Stimulated activated naive CD8-positive, alpha-beta T cell treated with anti-CD3 and anti-CD28 coated beads, Interleukin-15, amount 100 ng/mL, for 72 hours (primary cell): ENCODE data around the gene RBM6.
"Not testable (repeated sequence)": the region's sequence is repeated elsewhere in the genome, so short reads cannot be mapped to it uniquely, and the experiment has no call there.

ENCODE experiments used
- ATAC-seq: fragments of 150-1000 bp; cut with Tn5 transposase; 2 replicates; pipeline ENCODE4 v1.10.0; 2021; ENCODE audit warnings: mild to moderate bottlenecking, moderate library complexity
- DNase-seq, 2 donors: peaks; one replicate each; pipeline ENCODE4 v3.0.0; 2021 to 2022
- H3K27ac Mint-ChIP-seq, 2 donors: one replicate each; pipeline ENCODE4 v1.8.0; 2022; ENCODE audit warnings: mild to moderate bottlenecking in 2 of 2, mixed read lengths in 2 of 2, moderate library complexity in 2 of 2
- H3K27me3 Mint-ChIP-seq: one replicate; pipeline ENCODE4 v1.8.0; 2022; ENCODE audit warnings: mixed read lengths
- H3K4me1 Mint-ChIP-seq: one replicate; pipeline ENCODE4 v1.8.0; 2022; ENCODE audit warnings: mild to moderate bottlenecking, mixed read lengths
- H3K4me3 Mint-ChIP-seq, 2 donors: one replicate each; pipeline ENCODE4 v1.8.0; 2022; ENCODE audit warnings: mild to moderate bottlenecking in 2 of 2, mixed read lengths in 2 of 2, moderate library complexity in 1 of 2
- H3K9me3 Mint-ChIP-seq, 2 donors: one replicate each; pipeline ENCODE4 v1.8.0; 2022; ENCODE audit warnings: mixed read lengths in 2 of 2

Gene RBM6

GRCh38 chr3:49939858-49940666 is at the start of gene RBM6:
Gene RBM6, plus strand, starts transcription at chr3:49940150. Its CDS starts 22,492 bp downstream, at chr3:49962642.
- DNase-seq (peak; percentile 92 to 96), ATAC-seq (peak; percentile 99)
- peaks cover 5 to 7% of the 10 kb centered on the region in 2 donors for H3K9me3 Mint-ChIP-seq
- H3K27me3 Mint-ChIP-seq = no peaks in the 10 kb centered on the region
- peak within 1 kb of the TSS; percentile 99 for H3K4me3 Mint-ChIP-seq
- peak within 1 kb of the TSS; percentile 98 to 99 for H3K27ac Mint-ChIP-seq
- H3K4me1 Mint-ChIP-seq = peaks cover 29% of the 10 kb centered on the region

GRCh38 chr3:49895791-49896190 is 44.2 kb upstream of the RBM6 start:
- ATAC-seq = no peak
- Mint-ChIP-seq H3K27me3 (no peaks in the 10 kb centered on the region), H3K4me1 (no peaks in the 10 kb centered on the region), H3K9me3 (no peaks in the 10 kb centered on the region), H3K27ac (no peak overlapping the region), H3K4me3 (no peak overlapping the region)
- DNase-seq = no peak

- no peak overlapping the region for H3K4me3 Mint-ChIP-seq
- H3K4me1 Mint-ChIP-seq = no peaks in the 10 kb centered on the region
- H3K27ac Mint-ChIP-seq = no peak overlapping the region
- H3K9me3 Mint-ChIP-seq = no peaks in the 10 kb centered on the region
- no peaks in the 10 kb centered on the region for H3K27me3 Mint-ChIP-seq
- DNase-seq = no peak
- ATAC-seq = no peak
Observed at GRCh38 chr3:49896345-49896744, 43.6 kb upstream of the RBM6 start.

- Mint-ChIP-seq H3K4me3 (no peak overlapping the region), H3K4me1 (peaks cover 3% of the 10 kb centered on the region), H3K27me3 (no peaks in the 10 kb centered on the region), H3K9me3 (no peaks in the 10 kb centered on the region), H3K27ac (no peak overlapping the region)
- ATAC-seq (no peak), DNase-seq (no peak)
Observed at GRCh38 chr3:49898991-49899390, 41.0 kb upstream of the RBM6 start.

GRCh38 chr3:49899815-49900214 is 40.1 kb upstream of the RBM6 start:
- Mint-ChIP-seq H3K27me3 (no peaks in the 10 kb centered on the region), H3K4me3 (no peak overlapping the region), H3K4me1 (peaks cover 11% of the 10 kb centered on the region), H3K9me3 (no peaks in the 10 kb centered on the region), H3K27ac (peak overlapping the region in 1 of 2 donors; percentile 46)
- ATAC-seq (no peak), DNase-seq (no peak)

- no peak for ATAC-seq
- Mint-ChIP-seq H3K4me3 (no peak overlapping the region), H3K27ac (no peak overlapping the region), H3K4me1 (peaks cover 19% of the 10 kb centered on the region), H3K9me3 (no peaks in the 10 kb centered on the region), H3K27me3 (no peaks in the 10 kb centered on the region)
- no peak for DNase-seq
Observed at GRCh38 chr3:49900491-49901153, 39.3 kb upstream of the RBM6 start.

- peaks cover 29% of the 10 kb centered on the region for H3K4me1 Mint-ChIP-seq
- no peaks in the 10 kb centered on the region for H3K27me3 Mint-ChIP-seq
- no peak for DNase-seq
- H3K4me3 Mint-ChIP-seq = no peak overlapping the region
- no peak overlapping the region for H3K27ac Mint-ChIP-seq
- no peaks in the 10 kb centered on the region for H3K9me3 Mint-ChIP-seq
- ATAC-seq = no peak
Observed at GRCh38 chr3:49901366-49902339, 38.3 kb upstream of the RBM6 start.

- Mint-ChIP-seq H3K9me3 (no peaks in the 10 kb centered on the region), H3K4me1 (peaks cover 38% of the 10 kb centered on the region)
- no peak for ATAC-seq
Observed at GRCh38 chr3:49902511-49903345, 37.2 kb upstream of the RBM6 start.

GRCh38 chr3:49903451-49904424 is 36.2 kb upstream of the RBM6 start, which contains the start of gene MST1R:
Gene MST1R, minus strand, starts transcription at chr3:49903873. Its CDS starts 264 bp downstream, at chr3:49903609.
- ATAC-seq (peak; percentile 97), DNase-seq (peak; percentile 89)
- H3K27ac Mint-ChIP-seq = peak within 1 kb of the TSS; percentile 96 to 99
- H3K9me3 Mint-ChIP-seq = no peaks in the 10 kb centered on the region
- peak within 1 kb of the TSS; percentile 98 to 99 for H3K4me3 Mint-ChIP-seq
- peaks cover 38% of the 10 kb centered on the region for H3K4me1 Mint-ChIP-seq
- no peaks in the 10 kb centered on the region for H3K27me3 Mint-ChIP-seq

More at GRCh38 chr3:49902511-49903345, 37.2 kb upstream of the RBM6 start:
- DNase-seq = no peak
- peak overlapping the region in 1 of 2 donors; percentile 86 for H3K27ac Mint-ChIP-seq
- peak overlapping the region in 1 of 2 donors; percentile 98 for H3K4me3 Mint-ChIP-seq
- no peaks in the 10 kb centered on the region for H3K27me3 Mint-ChIP-seq

GRCh38 chr3:49904448-49904847 is 35.5 kb upstream of the RBM6 start:
- peak overlapping the region; percentile 96 to 99 for H3K27ac Mint-ChIP-seq
- H3K9me3 Mint-ChIP-seq, DNase-seq, H3K27me3 Mint-ChIP-seq, ATAC-seq: not testable (repeated sequence)
- H3K4me3 Mint-ChIP-seq = peak overlapping the region; percentile 98 to 99
- peaks cover 38% of the 10 kb centered on the region for H3K4me1 Mint-ChIP-seq

GRCh38 chr3:49906073-49906743 is 33.7 kb upstream of the RBM6 start:
- peaks cover 38% of the 10 kb centered on the region for H3K4me1 Mint-ChIP-seq
- H3K27me3 Mint-ChIP-seq = no peaks in the 10 kb centered on the region
- peak overlapping the region; percentile 40 to 46 for H3K27ac Mint-ChIP-seq
- H3K4me3 Mint-ChIP-seq = peak overlapping the region; percentile 61 to 68
- H3K9me3 Mint-ChIP-seq = no peaks in the 10 kb centered on the region
- ATAC-seq (peak; percentile 46), DNase-seq (peak; percentile 45 to 49)

GRCh38 chr3:49908373-49909199 is 31.4 kb upstream of the RBM6 start:
- H3K4me1 Mint-ChIP-seq = peaks cover 38% of the 10 kb centered on the region
- DNase-seq (no peak), ATAC-seq (no peak)
- H3K4me3 Mint-ChIP-seq = no peak overlapping the region
- H3K27ac Mint-ChIP-seq = peak overlapping the region in 1 of 2 donors; percentile 37
- no peaks in the 10 kb centered on the region for H3K9me3 Mint-ChIP-seq
- H3K27me3 Mint-ChIP-seq = no peaks in the 10 kb centered on the region
